ENCODE results near the gene RPS16. TPM values are rescaled to one million over a fixed set of nuclear protein-coding genes. Genes with fewer than 3 reads are reported as not detected.

The RPS16 gene
- total RNA-seq, 1 donor from 2014 or later = 2,362 TPM

DNA sequence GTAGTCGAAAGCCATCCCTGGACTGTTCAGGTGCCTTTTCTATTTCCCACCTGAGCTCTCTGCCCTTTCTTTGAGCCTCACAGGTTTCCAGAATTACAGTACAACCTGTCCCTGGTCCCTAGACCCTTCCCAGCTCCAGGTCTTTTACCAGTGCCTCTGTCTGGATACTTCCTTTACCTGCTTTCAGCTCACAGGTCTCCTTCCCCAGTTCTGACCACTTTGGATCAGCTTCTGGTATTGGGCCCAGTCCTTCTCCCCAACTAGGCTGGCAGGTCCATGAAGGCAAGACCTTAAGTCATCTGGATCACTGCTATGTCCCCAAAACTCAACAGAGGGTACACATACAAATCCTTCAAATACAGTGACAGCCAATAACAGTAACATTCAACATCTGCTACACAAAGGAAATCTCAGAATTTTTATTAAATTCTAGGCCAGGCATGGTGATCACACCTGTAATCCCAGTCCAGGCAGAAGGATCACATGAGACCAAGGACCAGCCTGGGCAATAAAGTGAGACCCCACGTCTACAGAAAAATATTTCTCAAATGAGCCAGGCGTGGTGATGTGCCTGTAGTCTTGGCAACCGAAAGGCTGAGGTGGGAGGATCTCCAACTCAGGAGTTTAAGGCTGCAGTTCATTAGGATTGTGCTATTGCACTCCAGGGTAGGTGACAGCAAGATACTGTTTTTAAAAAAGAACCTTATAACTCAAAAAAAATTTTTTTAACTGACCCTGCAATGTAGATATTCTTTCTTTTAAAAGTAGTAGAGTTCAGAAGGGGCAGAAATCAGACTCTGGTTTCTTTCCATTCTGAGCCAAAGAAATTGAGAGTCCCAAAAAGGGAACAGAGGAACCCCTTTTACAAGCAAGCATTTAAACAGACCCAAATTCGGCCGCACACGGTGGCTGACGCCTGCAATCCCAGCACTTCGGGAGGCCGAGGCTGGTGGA lies 1.3 kb downstream of the RPS16 start:
- DNase-seq (ENCODE audit: low read depth) = no peak
- peak overlapping the region; percentile 74 for H3K4me3 ChIP-seq (ENCODE audit: low read depth, low read length)
- TF ChIP-seq, protein P1, sequence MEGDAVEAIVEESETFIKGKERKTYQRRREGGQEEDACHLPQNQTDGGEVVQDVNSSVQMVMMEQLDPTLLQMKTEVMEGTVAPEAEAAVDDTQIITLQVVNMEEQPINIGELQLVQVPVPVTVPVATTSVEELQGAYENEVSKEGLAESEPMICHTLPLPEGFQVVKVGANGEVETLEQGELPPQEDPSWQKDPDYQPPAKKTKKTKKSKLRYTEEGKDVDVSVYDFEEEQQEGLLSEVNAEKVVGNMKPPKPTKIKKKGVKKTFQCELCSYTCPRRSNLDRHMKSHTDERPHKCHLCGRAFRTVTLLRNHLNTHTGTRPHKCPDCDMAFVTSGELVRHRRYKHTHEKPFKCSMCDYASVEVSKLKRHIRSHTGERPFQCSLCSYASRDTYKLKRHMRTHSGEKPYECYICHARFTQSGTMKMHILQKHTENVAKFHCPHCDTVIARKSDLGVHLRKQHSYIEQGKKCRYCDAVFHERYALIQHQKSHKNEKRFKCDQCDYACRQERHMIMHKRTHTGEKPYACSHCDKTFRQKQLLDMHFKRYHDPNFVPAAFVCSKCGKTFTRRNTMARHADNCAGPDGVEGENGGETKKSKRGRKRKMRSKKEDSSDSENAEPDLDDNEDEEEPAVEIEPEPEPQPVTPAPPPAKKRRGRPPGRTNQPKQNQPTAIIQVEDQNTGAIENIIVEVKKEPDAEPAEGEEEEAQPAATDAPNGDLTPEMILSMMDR (conservative IDR thresholded peaks at IDR 0.05; ENCODE audit: low read depth, low read length) = no peak

GRCh38 chr19:39433480-39434079 lies 2.2 kb downstream of the RPS16 start:
- no peak for DNase-seq (ENCODE audit: low read depth)
- no peak overlapping the region for H3K4me3 ChIP-seq (ENCODE audit: low read depth, low read length)
- TF ChIP-seq, protein P1 (conservative IDR thresholded peaks at IDR 0.05; ENCODE audit: low read depth, low read length) = no peak

- TF ChIP-seq, protein P1 (conservative IDR thresholded peaks at IDR 0.05; ENCODE audit: low read depth, low read length) = no peak
- DNase-seq (ENCODE audit: low read depth) = no peak
- H3K4me3 ChIP-seq (ENCODE audit: low read depth, low read length) = no peak overlapping the region
These were observed 3.1 kb downstream of the RPS16 start for GRCh38 chr19:39432677-39433025.

GRCh38 chr19:39430675-39431593 lies 4.8 kb downstream of the RPS16 start:
- TF ChIP-seq, protein P1 (conservative IDR thresholded peaks at IDR 0.05; ENCODE audit: low read depth, low read length) = no peak
- no peak overlapping the region for H3K4me3 ChIP-seq (ENCODE audit: low read depth, low read length)

GRCh38 chr19:39428283-39429112 lies 7.3 kb downstream of the RPS16 start:
- TF ChIP-seq, protein P1 (conservative IDR thresholded peaks at IDR 0.05; ENCODE audit: low read depth, low read length) = no peak
- no peak overlapping the region for H3K4me3 ChIP-seq (ENCODE audit: low read depth, low read length)
- DNase-seq (ENCODE audit: low read depth) = no peak

More at GRCh38 chr19:39430675-39431593, 4.8 kb downstream of the RPS16 start:
- no peak for DNase-seq (ENCODE audit: low read depth)

DNA sequence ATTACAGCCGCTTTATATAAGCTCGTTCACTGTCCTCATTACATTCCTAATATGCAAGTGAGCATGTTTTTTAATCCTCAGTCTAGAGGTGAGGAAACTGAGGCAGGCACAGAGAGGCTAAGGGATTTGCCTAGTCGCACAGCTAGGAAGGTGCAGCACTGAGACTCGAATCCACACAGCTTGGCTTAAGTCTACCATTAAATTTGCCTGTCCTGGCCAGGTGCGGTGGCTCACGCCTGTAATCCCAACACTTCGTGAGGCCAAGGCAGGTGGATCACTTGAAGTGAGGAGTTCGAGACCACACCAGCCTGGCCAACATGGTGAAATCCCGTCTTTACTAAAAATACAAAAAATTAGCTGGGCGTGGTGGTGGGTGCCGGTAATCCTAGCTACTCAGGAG lies 8.0 kb downstream of the RPS16 start:
- no peak for DNase-seq (ENCODE audit: low read depth)
- no peak overlapping the region for H3K4me3 ChIP-seq (ENCODE audit: low read depth, low read length)
- TF ChIP-seq, protein P1 (conservative IDR thresholded peaks at IDR 0.05; ENCODE audit: low read depth, low read length) = no peak

All from epithelial cell of proximal tubule (primary cell).